GM21529 (cell line): ENCODE measurements around the gene UROS.

Experiments
- ATAC-seq: cut with Tn5 transposase; IDR thresholded peaks from one replicate; pipeline ENCODE4 v1.9.1; 2021; ENCODE audit not compliant: unreplicated experiment

The UROS gene

GRCh38 chr10:125768219-125768855 lies 54.7 kb downstream of the UROS start:
- no peak for ATAC-seq

GRCh38 chr10:125766511-125766910 lies 56.5 kb downstream of the UROS start:
- ATAC-seq = no peak

DNA sequence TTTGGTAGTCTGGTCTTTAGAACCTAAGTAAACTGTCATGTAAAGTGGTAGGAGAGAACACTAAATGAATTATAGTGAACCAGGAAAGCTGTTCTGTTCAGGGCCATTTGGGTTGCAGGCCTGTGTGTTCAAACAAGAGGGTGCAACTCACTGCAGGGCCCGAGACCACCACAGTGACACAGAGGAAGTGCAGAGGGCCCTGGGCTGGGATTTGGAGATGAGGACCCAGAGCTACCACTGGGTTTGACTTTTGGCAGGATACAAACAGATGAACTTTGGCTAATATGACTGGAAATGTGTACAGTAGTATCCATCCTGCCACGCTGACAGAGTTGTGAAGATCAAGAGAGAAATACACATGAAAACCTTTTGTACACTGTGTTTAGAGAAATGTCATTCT lies 57.2 kb downstream of the UROS start:
- ATAC-seq = no peak

DNA sequence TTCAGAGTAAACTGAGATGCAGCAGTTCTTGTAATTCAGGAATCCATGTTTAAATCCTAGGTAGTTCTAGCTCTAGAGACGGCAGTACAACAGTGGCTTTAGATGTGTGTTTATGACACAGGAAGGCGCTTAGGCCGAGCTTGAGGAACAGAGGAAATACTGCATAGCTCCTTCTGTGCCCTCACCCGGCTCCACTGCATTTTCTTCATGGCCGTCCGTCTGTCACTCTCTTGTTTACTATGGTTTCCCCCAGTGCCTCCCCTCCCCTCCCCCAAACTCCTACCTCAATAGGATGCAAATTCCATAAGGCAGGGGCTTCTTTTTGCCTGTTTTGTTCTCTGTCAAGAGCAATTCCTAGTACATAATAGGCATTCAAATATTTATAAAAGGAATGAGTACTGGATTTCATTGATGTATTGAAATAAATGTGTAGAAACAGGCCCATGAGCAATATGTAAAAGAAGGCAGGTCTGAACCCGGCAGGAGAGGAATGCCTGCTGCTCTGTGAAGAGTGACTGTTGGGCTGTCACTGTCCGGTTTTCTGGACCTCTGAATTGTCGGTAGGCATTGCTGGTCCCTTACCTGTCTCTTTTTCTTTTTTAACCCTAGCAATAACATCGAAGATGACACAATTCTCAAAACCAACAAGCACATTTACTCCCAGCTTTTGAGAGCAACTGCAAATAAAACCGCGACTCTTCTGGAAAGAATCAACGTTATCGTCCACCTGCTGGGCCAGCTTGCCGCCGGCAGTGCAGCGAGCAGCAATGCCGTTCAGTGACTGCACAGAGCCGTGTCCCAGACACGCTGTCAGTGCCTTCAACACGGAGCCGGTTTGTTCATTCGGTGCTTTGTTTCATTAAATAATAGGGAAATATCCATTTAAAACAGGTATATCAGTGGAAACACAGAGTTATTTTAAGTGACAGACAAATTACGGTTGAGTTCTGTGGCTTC lies 60.1 kb downstream of the UROS start:
- no peak for ATAC-seq

- ATAC-seq = no peak
Measured at GRCh38 chr10:125761961-125762360, 61.1 kb downstream of the UROS start.

DNA sequence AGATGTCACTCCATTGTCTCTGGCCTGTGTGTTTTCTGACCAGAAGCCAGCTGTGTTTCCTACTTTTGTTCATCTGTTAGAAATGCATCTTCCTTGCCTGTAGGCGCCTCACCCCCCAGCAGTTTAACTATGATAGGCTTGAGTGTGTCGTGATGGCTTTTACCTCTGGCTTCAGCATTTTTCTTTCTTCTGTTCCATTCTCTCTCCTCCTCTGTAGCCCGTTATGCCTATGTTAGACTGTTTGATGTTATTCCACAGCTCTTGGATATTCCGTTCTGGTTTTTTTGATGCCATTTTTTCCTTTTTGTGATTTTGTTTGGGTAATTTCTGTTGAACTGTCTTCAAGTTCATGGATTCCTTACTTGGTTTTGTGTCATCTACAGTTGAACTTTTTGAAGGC lies 65.3 kb downstream of the UROS start:
- no peak for ATAC-seq

- no peak for ATAC-seq
Measured at GRCh38 chr10:125756853-125757487, 66.1 kb downstream of the UROS start.

- no peak for ATAC-seq
Measured at GRCh38 chr10:125756196-125756595, 66.9 kb downstream of the UROS start.

GRCh38 chr10:125747417-125747816 lies 75.6 kb downstream of the UROS start:
- no peak for ATAC-seq

DNA sequence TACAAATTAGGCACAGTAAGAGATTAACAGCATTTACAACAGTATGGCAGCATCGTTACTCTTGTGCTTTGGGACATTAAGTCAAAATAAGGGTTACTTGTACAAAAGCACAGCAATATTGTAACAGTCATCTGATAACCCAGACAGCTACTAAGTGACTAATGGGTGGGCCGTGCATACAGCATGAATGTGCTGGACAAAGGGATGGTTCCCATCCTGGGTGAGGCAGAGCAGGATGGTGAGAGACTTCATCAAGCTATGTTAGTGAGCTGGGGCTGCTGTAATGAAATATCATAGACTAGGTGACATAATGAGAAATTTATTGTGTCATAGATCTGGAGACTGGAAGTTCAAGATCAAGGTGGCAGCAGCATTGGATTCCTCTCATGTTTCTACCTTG lies 78.1 kb downstream of the UROS start:
- no peak for ATAC-seq

DNA sequence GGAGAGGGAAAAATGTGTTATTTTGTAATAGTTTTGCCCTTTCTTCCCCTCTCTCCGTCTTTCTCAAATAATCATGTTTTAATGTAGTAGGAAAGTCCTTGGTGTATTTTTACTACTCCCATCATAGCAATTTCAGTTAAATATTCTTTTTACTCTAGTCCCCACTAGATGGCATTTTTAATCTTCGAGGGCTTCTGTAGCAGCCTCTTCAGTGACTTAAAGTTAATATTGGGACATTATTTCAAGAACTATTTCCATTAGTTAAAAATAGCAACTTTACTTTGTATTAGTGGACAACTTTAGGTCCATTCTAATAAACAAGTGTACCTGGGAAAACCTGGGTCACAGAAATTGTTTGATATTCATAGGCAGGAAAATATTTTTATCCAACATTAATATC lies 80.6 kb downstream of the UROS start:
- no peak for ATAC-seq

GRCh38 chr10:125739994-125740679 lies 82.9 kb downstream of the UROS start:
- ATAC-seq = no peak
